Ovary (tissue), 3 donors: ENCODE data around the gene PLXNA4.

Experiments
- EP300 ChIP-seq: sonication (generic); formaldehyde crosslinking; IDR thresholded peaks from one replicate; pipeline ENCODE4 v1.6.1; 2017; ENCODE audit warnings: antibody characterized with exemption
- POLR2A ChIP-seq: fragments of 450-650 bp; IDR thresholded peaks from one replicate; pipeline ENCODE4 v1.6.1; 2017; ENCODE audit warnings: antibody characterized with exemption, mild to moderate bottlenecking, moderate library complexity
- TF ChIP-seq, protein P1 (sequence below), 3 donors: fragments of 450-650 bp in 2 of 3; fragments of 200-600 bp in 1 of 3; IDR thresholded peaks; one replicate each; pipeline versions ENCODE4 v1.5.1 to v1.8.0; 2016 to 2022; ENCODE audit warnings: antibody characterized with exemption in 3 of 3, mild to moderate bottlenecking in 1 of 3
- donor health status: DM: no; HTN: no; CAD: no.

DNA sequence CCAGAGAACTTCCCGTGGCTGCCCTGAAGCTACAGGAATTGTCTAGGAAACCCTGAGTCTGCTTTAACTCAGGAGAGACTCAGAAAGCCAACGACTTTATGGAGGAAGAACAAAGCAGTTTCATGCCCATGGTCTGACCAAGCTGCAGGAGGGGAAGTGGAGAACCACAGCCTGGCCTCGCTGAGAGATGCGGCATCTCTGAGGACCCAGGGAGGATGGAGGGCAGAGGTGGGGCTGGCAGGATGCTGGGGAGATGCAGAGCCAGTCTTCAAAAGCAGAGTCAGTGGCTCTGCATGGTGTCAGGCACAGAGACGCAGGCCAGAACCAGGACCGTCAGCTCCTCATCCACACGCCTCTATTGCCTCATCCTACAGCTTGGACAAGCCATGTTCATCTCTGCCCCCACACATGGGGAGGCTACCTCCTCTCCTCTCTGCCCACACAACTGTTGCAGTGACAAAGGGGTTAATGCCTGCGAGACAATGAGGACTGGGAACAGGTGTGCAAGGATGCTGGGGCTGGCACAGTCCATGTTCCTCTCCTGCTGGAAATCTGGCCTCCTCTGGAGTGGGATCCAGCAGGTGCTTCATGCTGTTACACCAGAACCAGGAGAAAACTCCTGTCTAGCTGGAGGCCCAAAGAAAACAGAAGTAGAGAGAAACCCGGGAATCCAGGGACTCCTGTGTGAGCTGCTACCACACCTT is 267.0 kb downstream of the PLXNA4 start:
- TF ChIP-seq, protein P1, sequence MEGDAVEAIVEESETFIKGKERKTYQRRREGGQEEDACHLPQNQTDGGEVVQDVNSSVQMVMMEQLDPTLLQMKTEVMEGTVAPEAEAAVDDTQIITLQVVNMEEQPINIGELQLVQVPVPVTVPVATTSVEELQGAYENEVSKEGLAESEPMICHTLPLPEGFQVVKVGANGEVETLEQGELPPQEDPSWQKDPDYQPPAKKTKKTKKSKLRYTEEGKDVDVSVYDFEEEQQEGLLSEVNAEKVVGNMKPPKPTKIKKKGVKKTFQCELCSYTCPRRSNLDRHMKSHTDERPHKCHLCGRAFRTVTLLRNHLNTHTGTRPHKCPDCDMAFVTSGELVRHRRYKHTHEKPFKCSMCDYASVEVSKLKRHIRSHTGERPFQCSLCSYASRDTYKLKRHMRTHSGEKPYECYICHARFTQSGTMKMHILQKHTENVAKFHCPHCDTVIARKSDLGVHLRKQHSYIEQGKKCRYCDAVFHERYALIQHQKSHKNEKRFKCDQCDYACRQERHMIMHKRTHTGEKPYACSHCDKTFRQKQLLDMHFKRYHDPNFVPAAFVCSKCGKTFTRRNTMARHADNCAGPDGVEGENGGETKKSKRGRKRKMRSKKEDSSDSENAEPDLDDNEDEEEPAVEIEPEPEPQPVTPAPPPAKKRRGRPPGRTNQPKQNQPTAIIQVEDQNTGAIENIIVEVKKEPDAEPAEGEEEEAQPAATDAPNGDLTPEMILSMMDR (IDR thresholded peaks at IDR 0.05) = no peak
- TF ChIP-seq POLR2A (no peak), EP300 (no peak)
